Kidney (tissue), 14 donors: ENCODE measurements around the gene MYL10. TPM values are rescaled to one million over a fixed set of nuclear protein-coding genes. Genes with fewer than 3 reads are reported as not detected.

Source experiments
- DNase-seq, 5 donors: peaks; one replicate each; pipeline ENCODE4 v3.0.0-alpha.2; 2013 to 2020
- FAIRE-seq: peaks from 2 replicates; lab custom pipeline; 2012; peaks lifted over from hg19 to GRCh38; lab: Jason Lieb, UNC
- H3K27ac ChIP-seq, 2 donors: one replicate each; pipeline ENCODE4 v1.7.0; 2013; ENCODE audit warnings: low read depth in 2 of 2, low read length in 2 of 2, inconsistent platforms in 1 of 2
- H3K27me3 ChIP-seq: one replicate; pipeline ENCODE4 v1.7.1; 2013; ENCODE audit warnings: low read length, inconsistent platforms; ENCODE audit not compliant: control insufficient read depth, insufficient read depth
- H3K36me3 ChIP-seq, 3 donors: one replicate each; pipeline versions ENCODE4 v1.7.0 to v1.7.1; 2013; ENCODE audit warnings: low read length in 3 of 3, control low read depth in 1 of 3, inconsistent platforms in 1 of 3; ENCODE audit not compliant: insufficient read depth in 3 of 3, control insufficient read depth in 2 of 3
- H3K4me1 ChIP-seq, 3 donors: one replicate each; pipeline versions ENCODE4 v1.7.0 to v1.7.1; 2013; ENCODE audit warnings: low read length in 3 of 3, inconsistent platforms in 1 of 3, low read depth in 1 of 3; ENCODE audit not compliant: control insufficient read depth in 2 of 3, insufficient read depth in 2 of 3
- H3K4me3 ChIP-seq, 3 donors: one replicate each; pipeline versions ENCODE4 v1.7.0 to v1.8.1; 2013; ENCODE audit warnings: low read length in 3 of 3, control low read depth in 1 of 3, inconsistent platforms in 1 of 3
- H3K9ac ChIP-seq, 3 donors: one replicate each; pipeline versions ENCODE4 v1.7.0 to v1.7.1; 2013; ENCODE audit warnings: low read length in 3 of 3, control low read depth in 1 of 3, inconsistent platforms in 1 of 3
- H3K9me3 ChIP-seq, 3 donors: one replicate each; pipeline versions ENCODE4 v1.7.0 to v1.7.1; 2013; ENCODE audit warnings: low read length in 3 of 3, control low read depth in 1 of 3, inconsistent platforms in 1 of 3; ENCODE audit not compliant: control insufficient read depth in 2 of 3, insufficient read depth in 1 of 3
- CTCF ChIP-seq: IDR thresholded peaks from 3 replicates; pipeline ENCODE4 v1.5.1; 2012; ENCODE audit warnings: mild to moderate bottlenecking, moderate library complexity, borderline replicate concordance; ENCODE audit not compliant: insufficient read depth; ENCODE audit errors: extremely low read depth
- intact Hi-C: fragments of 100-400 bp; cut with DNase I; formaldehyde crosslinking; loops from one replicate; pipeline ENCODE4 v1.11.1; 2022
- polyA plus RNA-seq: library from polyadenylated mRNA; stranded (reverse); fragments of 350-450 nt; fragmentation: Illumina TruSeq; extraction: RNeasy Lipid Tissue Mini Kit (QIAGEN cat#74804); gene quantifications from one replicate; pipeline ENCODE4 v1.2.3, GENCODE V29; 2014; ENCODE audit warnings: low read depth, low replicate concordance; ENCODE audit not compliant: insufficient read depth
- total RNA-seq: library from RNA; stranded (reverse); fragmentation: NEBNext Ultra II Directional; extraction: Animal tissue kit (Norgen Biotek cat#: 25700); gene quantifications from one replicate; pipeline ENCODE4 v1.2.1, GENCODE V29; 2021
- donor health status: control.
- donor health status: control.
- donor health status: control.
- donor health status: control.
- donor health status: control.
- donor health status: DM: yes; HTN: yes; CAD: no.
- donor health status: Normal renal cell carcinoma (clear cell type).

The MYL10 gene
- total and polyA plus RNA-seq, 2 donors from 2014 or later = not detected

DNA sequence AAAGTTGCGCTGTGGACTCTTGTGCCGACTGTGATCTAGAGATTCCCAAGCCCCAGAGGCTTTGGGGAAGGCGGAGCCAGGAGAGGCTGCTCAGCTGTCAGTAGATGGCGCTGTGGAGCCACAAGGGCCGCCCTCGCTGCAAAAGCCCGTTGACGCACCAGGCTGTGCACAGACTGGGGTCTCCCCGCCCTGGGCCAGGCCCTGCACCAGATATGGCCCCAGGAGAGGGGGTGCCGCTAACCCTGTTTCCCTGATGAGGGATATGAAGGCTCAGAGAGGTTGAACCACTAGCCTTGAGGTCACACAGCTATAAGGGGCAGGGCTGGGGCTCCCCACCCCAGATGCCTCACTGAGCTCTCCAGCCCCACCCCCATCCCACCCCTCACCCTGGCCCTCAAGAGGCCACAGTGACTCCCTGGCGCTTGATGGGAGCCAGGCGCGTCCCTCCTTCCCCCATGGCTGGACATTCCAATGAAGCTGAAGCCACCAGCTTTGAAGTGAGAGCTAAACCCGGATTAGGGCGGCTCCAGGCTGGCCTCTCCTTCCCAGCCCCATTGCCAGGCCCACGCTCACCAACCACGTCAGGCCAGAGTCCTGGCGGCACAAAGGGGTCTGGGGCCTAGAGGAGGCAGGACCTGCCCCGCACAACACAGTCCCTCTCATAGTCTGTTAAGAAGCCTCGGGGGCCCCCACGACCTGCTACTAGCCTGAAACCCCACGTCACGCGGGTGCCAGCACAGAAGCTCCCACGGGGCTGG is 26.4 kb downstream of the MYL10 start:
- FAIRE-seq (no peak), DNase-seq (peak; percentile 90 to 93 (median 92))
- Histone ChIP-seq H3K9ac (no peak overlapping the region), H3K9me3 (no peaks in the 10 kb centered on the region), H3K27ac (no peak overlapping the region), H3K27me3 (no peaks in the 10 kb centered on the region), H3K4me3 (no peak overlapping the region), H3K4me1 (peaks cover 0 to 2% (median 0%) of the 10 kb centered on the region in 3 donors), H3K36me3 (no peaks in the 10 kb centered on the region)
- peak; percentile 77 for TF ChIP-seq CTCF
- intact Hi-C loops = no loop called here

DNA sequence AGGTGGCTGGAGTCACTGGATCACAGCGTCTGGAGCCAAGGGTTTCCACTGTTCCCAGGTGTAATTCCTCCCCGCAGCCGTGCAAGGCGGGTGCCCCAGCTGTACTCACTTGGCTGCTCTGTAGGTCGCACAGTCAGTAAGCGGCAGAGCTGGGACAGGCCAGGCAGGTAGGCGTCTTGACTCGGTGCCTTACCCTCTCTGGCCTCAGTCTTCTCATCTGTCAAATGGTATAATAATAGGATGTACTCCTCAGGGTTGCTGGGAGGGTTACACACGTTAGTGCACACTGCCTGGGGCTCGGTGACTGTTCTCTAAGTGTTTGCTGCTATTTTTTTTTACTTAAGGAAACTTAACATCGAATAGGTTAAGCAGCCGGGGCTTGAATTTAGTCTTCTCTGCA is 27.0 kb downstream of the MYL10 start:
- Histone ChIP-seq H3K4me1 (peaks cover 0 to 2% (median 0%) of the 10 kb centered on the region in 3 donors), H3K4me3 (no peak overlapping the region), H3K9ac (no peak overlapping the region), H3K27ac (no peak overlapping the region), H3K36me3 (no peaks in the 10 kb centered on the region), H3K9me3 (no peaks in the 10 kb centered on the region), H3K27me3 (no peaks in the 10 kb centered on the region)
- FAIRE-seq (no peak), DNase-seq (no peak)
- TF ChIP-seq CTCF = no peak
- intact Hi-C loops = no loop called here

GRCh38 chr7:101599787-101600186 is 29.3 kb downstream of the MYL10 start:
- DNase-seq = no peak
- Histone ChIP-seq H3K36me3 (no peaks in the 10 kb centered on the region), H3K9ac (no peak overlapping the region), H3K9me3 (peaks cover 0 to 5% (median 0%) of the 10 kb centered on the region in 3 donors), H3K27ac (no peak overlapping the region), H3K4me1 (peaks cover 0 to 2% (median 0%) of the 10 kb centered on the region in 3 donors), H3K27me3 (no peaks in the 10 kb centered on the region), H3K4me3 (no peak overlapping the region)
- intact Hi-C loops = no loop called here
- FAIRE-seq = no peak
- TF ChIP-seq CTCF = no peak
